Measurements from ENCODE around the gene IL9. TPM values are rescaled to one million over a fixed set of nuclear protein-coding genes. Genes with fewer than 3 reads are reported as not detected.

The IL9 gene
- polyA plus RNA-seq, 1 donor (not counting 4 experiments of a cell fraction or from before 2014, with no cell fraction given) = not detected

DNA sequence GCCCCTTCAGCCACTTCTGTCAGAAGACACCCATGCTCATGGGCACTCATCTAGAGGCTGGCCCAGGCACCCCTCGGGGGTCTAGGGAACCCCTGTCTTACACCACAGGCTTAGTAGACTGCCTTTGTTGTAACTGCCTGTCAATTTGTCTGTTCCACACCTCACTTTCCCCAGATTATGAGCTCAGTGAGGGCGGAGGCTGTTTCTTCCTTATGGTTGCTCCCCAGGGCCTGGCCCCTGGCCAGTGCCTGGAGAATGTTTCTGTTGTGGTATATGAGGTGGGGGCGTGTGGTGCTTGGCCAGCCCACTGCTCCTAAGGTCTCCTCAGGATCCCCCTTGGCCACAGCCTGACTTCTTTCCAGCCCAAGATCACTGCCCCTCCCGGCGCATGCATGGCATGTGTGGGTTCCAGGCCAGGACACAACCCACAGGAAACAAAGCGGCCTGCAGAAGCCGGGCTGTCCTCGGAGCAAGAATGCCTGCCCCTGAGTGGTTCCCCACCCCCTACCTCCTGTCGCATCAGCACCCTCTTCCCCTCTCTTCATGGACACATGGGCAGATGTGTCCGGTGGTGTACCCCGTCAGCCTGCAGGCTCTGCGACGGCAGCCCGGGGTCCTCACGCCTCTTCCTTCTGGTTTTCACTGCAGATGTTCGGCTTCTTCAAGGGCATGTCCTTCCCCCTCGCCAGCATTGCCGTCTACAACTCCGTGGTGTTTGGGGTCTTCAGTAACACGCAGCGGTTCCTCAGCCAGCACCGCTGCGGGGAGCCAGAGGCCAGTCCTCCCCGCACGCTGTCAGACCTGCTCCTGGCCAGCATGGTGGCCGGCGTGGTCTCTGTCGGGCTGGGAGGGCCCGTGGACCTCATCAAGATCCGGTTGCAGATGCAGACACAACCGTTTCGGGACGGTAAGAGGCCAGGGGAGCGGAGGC is 43.5 kb downstream of the IL9 start:
- FAIRE-seq (no peak), DNase-seq (ENCODE audit: low read depth, low spot score) (no peak)
- no peak overlapping the region for H3K27ac ChIP-seq (ENCODE audit: control insufficient read depth, insufficient read depth, low read length)
- no peaks in the 10 kb centered on the region for H4K20me1 ChIP-seq (ENCODE audit: control insufficient read depth, extremely low read depth, insufficient read depth, low read length)
- H3K9me3 ChIP-seq (ENCODE audit: control insufficient read depth, low read depth, low read length) = no peaks in the 10 kb centered on the region
- no peak overlapping the region for H3K4me2 ChIP-seq (ENCODE audit: control insufficient read depth, extremely low read depth, insufficient read depth, low read depth, low read length)
- H3K4me3 ChIP-seq (ENCODE audit: control insufficient read depth in 2 of 3, extremely low read depth in 1 of 3, insufficient read depth in 2 of 3, low read depth in 1 of 3, low read length in 3 of 3) = no peak overlapping the region
- H3K9me1 ChIP-seq (ENCODE audit: control insufficient read depth, extremely low read depth, insufficient read depth, low read length) = no peaks in the 10 kb centered on the region
- no peaks in the 10 kb centered on the region for H3K36me3 ChIP-seq (ENCODE audit: control insufficient read depth in 2 of 2, extremely low read depth in 1 of 2, insufficient read depth in 2 of 2, low read length in 2 of 2)
- H2AFZ ChIP-seq (ENCODE audit: control insufficient read depth, low read length) = no peak overlapping the region
- peaks cover 8% of the 10 kb centered on the region for H3K27me3 ChIP-seq (ENCODE audit: control insufficient read depth, extremely low read depth, insufficient read depth, low read length)
- no peak overlapping the region for H3K9ac ChIP-seq (ENCODE audit: control insufficient read depth, extremely low read depth, insufficient read depth, low read length)
- no peak for TF ChIP-seq EZH2 (IDR thresholded peaks at IDR 0.05; ENCODE audit: low read length)
- TF ChIP-seq, protein P1, sequence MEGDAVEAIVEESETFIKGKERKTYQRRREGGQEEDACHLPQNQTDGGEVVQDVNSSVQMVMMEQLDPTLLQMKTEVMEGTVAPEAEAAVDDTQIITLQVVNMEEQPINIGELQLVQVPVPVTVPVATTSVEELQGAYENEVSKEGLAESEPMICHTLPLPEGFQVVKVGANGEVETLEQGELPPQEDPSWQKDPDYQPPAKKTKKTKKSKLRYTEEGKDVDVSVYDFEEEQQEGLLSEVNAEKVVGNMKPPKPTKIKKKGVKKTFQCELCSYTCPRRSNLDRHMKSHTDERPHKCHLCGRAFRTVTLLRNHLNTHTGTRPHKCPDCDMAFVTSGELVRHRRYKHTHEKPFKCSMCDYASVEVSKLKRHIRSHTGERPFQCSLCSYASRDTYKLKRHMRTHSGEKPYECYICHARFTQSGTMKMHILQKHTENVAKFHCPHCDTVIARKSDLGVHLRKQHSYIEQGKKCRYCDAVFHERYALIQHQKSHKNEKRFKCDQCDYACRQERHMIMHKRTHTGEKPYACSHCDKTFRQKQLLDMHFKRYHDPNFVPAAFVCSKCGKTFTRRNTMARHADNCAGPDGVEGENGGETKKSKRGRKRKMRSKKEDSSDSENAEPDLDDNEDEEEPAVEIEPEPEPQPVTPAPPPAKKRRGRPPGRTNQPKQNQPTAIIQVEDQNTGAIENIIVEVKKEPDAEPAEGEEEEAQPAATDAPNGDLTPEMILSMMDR (optimal IDR thresholded peaks at IDR 0.05 in 1 of 3, IDR thresholded peaks at IDR 0.05 in 1 of 3, conservative IDR thresholded peaks at IDR 0.05 in 1 of 3; ENCODE audit: extremely low read depth in 1 of 3, insufficient read depth in 2 of 3, low read length in 3 of 3) = no peak
- H3K79me2 ChIP-seq (ENCODE audit: control insufficient read depth, insufficient read depth, low read length) = no peaks in the 10 kb centered on the region
- dilution Hi-C loops (cut with MboI; ENCODE audit: extremely low pct_ligation_motif_present, low sequenced_read_pairs) = no loop called here
- no peaks in the 10 kb centered on the region for H3K4me1 ChIP-seq (ENCODE audit: control insufficient read depth, extremely low read depth, insufficient read depth, low read length)

DNA sequence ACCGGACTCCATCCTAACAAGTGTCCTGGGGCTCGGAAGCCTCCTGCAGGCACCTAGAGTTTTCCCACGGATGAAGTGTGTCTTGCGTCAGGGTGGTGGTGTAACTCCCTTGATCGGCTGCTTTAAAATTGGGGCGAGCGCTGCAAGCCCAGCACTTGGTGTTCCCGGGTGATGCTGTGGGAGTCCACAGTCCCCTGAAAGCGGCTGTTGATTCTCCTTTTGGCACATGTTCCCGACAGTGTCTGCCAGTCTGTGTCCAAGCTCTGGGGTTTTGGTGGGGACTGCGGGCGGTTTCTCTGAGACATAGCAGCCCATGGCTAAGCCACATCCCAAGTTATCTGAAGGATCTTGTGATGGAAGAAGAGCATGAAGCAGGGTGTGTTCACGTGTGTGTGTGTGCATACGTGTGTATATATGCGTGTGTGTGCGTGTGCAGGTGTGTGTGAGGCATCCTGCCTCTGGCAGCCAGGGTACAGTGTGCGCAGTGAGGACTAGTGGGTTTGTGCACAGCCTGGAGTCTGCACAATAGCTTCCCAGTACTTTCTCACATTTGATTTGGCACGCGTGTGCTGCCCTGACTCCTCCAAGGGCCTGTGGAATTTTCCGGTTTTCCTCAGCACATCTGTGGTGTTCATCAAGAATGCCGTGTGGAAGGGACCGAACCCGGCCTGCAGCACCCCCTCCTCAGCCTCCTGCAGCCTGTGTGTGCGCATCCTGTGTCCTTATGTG is 44.3 kb downstream of the IL9 start:
- no peak overlapping the region for H3K27ac ChIP-seq (ENCODE audit: control insufficient read depth, insufficient read depth, low read length)
- FAIRE-seq = no peak
- no peak overlapping the region for H3K4me3 ChIP-seq (ENCODE audit: control insufficient read depth in 2 of 3, extremely low read depth in 1 of 3, insufficient read depth in 2 of 3, low read depth in 1 of 3, low read length in 3 of 3)
- no peak for DNase-seq (ENCODE audit: low read depth, low spot score)
- H3K27me3 ChIP-seq (ENCODE audit: control insufficient read depth, extremely low read depth, insufficient read depth, low read length) = peaks cover 2% of the 10 kb centered on the region
- H4K20me1 ChIP-seq (ENCODE audit: control insufficient read depth, extremely low read depth, insufficient read depth, low read length) = no peaks in the 10 kb centered on the region
- H3K9me1 ChIP-seq (ENCODE audit: control insufficient read depth, extremely low read depth, insufficient read depth, low read length) = no peaks in the 10 kb centered on the region
- H3K9me3 ChIP-seq (ENCODE audit: control insufficient read depth, low read depth, low read length) = no peaks in the 10 kb centered on the region
- H3K9ac ChIP-seq (ENCODE audit: control insufficient read depth, extremely low read depth, insufficient read depth, low read length) = no peak overlapping the region
- no peaks in the 10 kb centered on the region for H3K36me3 ChIP-seq (ENCODE audit: control insufficient read depth in 2 of 2, extremely low read depth in 1 of 2, insufficient read depth in 2 of 2, low read length in 2 of 2)
- no peaks in the 10 kb centered on the region for H3K4me1 ChIP-seq (ENCODE audit: control insufficient read depth, extremely low read depth, insufficient read depth, low read length)
- dilution Hi-C loops (cut with MboI; ENCODE audit: extremely low pct_ligation_motif_present, low sequenced_read_pairs) = no loop called here
- no peak for TF ChIP-seq EZH2 (IDR thresholded peaks at IDR 0.05; ENCODE audit: low read length)
- TF ChIP-seq, protein P1 (optimal IDR thresholded peaks at IDR 0.05 in 1 of 3, IDR thresholded peaks at IDR 0.05 in 1 of 3, conservative IDR thresholded peaks at IDR 0.05 in 1 of 3; ENCODE audit: extremely low read depth in 1 of 3, insufficient read depth in 2 of 3, low read length in 3 of 3) = no peak
- no peak overlapping the region for H2AFZ ChIP-seq (ENCODE audit: control insufficient read depth, low read length)
- no peaks in the 10 kb centered on the region for H3K79me2 ChIP-seq (ENCODE audit: control insufficient read depth, insufficient read depth, low read length)
- no peak overlapping the region for H3K4me2 ChIP-seq (ENCODE audit: control insufficient read depth, extremely low read depth, insufficient read depth, low read depth, low read length)
